H1 (cell line): ENCODE measurements around the gene ARID1B. TPM values are rescaled to one million over a fixed set of nuclear protein-coding genes. Genes with fewer than 3 reads are reported as not detected.

Experiments used
- CTCF ChIA-PET: fragments of 300-600 bp; sonication (Branson Sonifier 250); formaldehyde crosslinking; loops from one replicate; lab custom pipeline; 2021; ENCODE audit not compliant: partially characterized antibody; lab: Charles Lee
- POLR2A ChIA-PET: fragments of 300-600 bp; sonication (Branson Sonifier 250); formaldehyde crosslinking; loops from one replicate; lab custom pipeline; 2021; ENCODE audit warnings: inconsistent platforms; ENCODE audit not compliant: partially characterized antibody; lab: Charles Lee
- DNase-seq, 2 experiments: peaks; one replicate each; pipeline versions ENCODE4 v3.0.0 to v3.0.0-alpha.2; 2010 to 2022; ENCODE audit warnings: low spot score in 2 of 2, low read depth in 1 of 2, mixed read lengths in 1 of 2
- FAIRE-seq: peaks from 2 replicates; lab custom pipeline; 2011; peaks lifted over from hg19 to GRCh38; lab: Jason Lieb, UNC
- H2AFZ ChIP-seq: 2 replicates; pipeline ENCODE4 v1.8.1; 2012; ENCODE audit warnings: low read length, inconsistent platforms
- H2AK5ac ChIP-seq: 2 replicates; pipeline ENCODE4 v1.6.1; 2013; ENCODE audit warnings: low read depth, low read length
- H2BK120ac ChIP-seq: replicated peaks from 2 replicates; pipeline ENCODE3; 2013; ENCODE audit warnings: low read depth, low read length, inconsistent platforms
- H2BK12ac ChIP-seq: 2 replicates; pipeline ENCODE4 v1.6.1; 2013; ENCODE audit warnings: low read depth, low read length
- H2BK15ac ChIP-seq: 2 replicates; pipeline ENCODE4 v1.6.1; 2013; ENCODE audit warnings: low read length
- H2BK20ac ChIP-seq: 2 replicates; pipeline ENCODE4 v1.6.1; 2013; ENCODE audit warnings: low read length
- H2BK5ac ChIP-seq: 2 replicates; pipeline ENCODE4 v1.6.1; 2013; ENCODE audit warnings: low read depth, low read length
- H3K14ac ChIP-seq: 2 replicates; pipeline ENCODE4 v1.6.1; 2013; ENCODE audit warnings: inconsistent platforms; ENCODE audit not compliant: insufficient read length
- H3K18ac ChIP-seq: 2 replicates; pipeline ENCODE4 v1.6.1; 2013; ENCODE audit warnings: low read length; ENCODE audit errors: extremely low read depth
- H3K23ac ChIP-seq: 2 replicates; pipeline ENCODE4 v1.6.1; 2013; ENCODE audit warnings: inconsistent platforms; ENCODE audit not compliant: insufficient read length
- H3K23me2 ChIP-seq: 2 replicates; pipeline ENCODE4 v1.6.1; 2013; ENCODE audit warnings: low read depth, low read length
- H3K27ac ChIP-seq: 2 replicates; pipeline ENCODE4 v1.6.1; 2011; ENCODE audit warnings: low read depth, low read length, inconsistent platforms
- H3K27me3 ChIP-seq, 4 experiments: replicated peaks in 1 of 4; 1 replicate in 1 of 4; 2 replicates in 3 of 4; pipeline versions ENCODE4 v1.6.1 to v1.8.1; 2011 to 2013; ENCODE audit warnings: low read length in 3 of 4, mild to moderate bottlenecking in 3 of 4, inconsistent platforms in 2 of 4, mixed read lengths in 2 of 4, moderate library complexity in 1 of 4; ENCODE audit not compliant: control insufficient read depth in 3 of 4, insufficient read depth in 3 of 4; ENCODE audit errors: extremely low read depth in 1 of 4
- H3K36me3 ChIP-seq, 4 experiments: 2 replicates each; pipeline versions ENCODE4 v1.6.1 to v1.8.1; 2011 to 2013; ENCODE audit warnings: mild to moderate bottlenecking in 4 of 4, low read length in 3 of 4, moderate library complexity in 2 of 4, control low read depth in 1 of 4, inconsistent platforms in 1 of 4; ENCODE audit not compliant: insufficient read depth in 4 of 4, control insufficient read depth in 2 of 4
- H3K4ac ChIP-seq: replicated peaks from 2 replicates; pipeline ENCODE3; 2013; ENCODE audit warnings: low read length, low read depth, mixed read lengths, inconsistent platforms; ENCODE audit not compliant: insufficient read length
- H3K4me1 ChIP-seq, 4 experiments: replicated peaks in 1 of 4; 1 replicate in 1 of 4; 2 replicates in 3 of 4; pipeline versions ENCODE4 v1.6.1 to v1.8.1; 2011 to 2013; ENCODE audit warnings: low read length in 3 of 4, inconsistent platforms in 2 of 4, mixed read lengths in 1 of 4; ENCODE audit not compliant: insufficient read depth in 4 of 4, control insufficient read depth in 3 of 4
- H3K4me2 ChIP-seq, 2 experiments: 2 replicates each; pipeline versions ENCODE4 v1.6.1 to v1.8.1; 2011 to 2013; ENCODE audit warnings: low read depth in 2 of 2, low read length in 2 of 2, control low read depth in 1 of 2, inconsistent platforms in 1 of 2, mild to moderate bottlenecking in 1 of 2; ENCODE audit not compliant: insufficient read depth in 1 of 2
- H3K4me3 ChIP-seq, 4 experiments: fragments of 200-600, 300-600 bp in 1 of 4; sonication (generic), shearing (Covaris generic), sonication (Bioruptor Twin) in 1 of 4; 2 replicates each; pipeline versions ENCODE4 v1.5.1 to v1.8.1; 2011 to 2016; ENCODE audit warnings: low read length in 4 of 4, low read depth in 3 of 4, control low read depth in 2 of 4, inconsistent platforms in 2 of 4, mild to moderate bottlenecking in 2 of 4, mixed read lengths in 1 of 4, moderate library complexity in 1 of 4; ENCODE audit not compliant: insufficient read depth in 2 of 4; ENCODE audit errors: extremely low read depth in 1 of 4
- H3K56ac ChIP-seq: replicated peaks from 2 replicates; pipeline ENCODE3; 2013; ENCODE audit warnings: low read depth, mild to moderate bottlenecking, mixed read lengths, low read length, inconsistent platforms; ENCODE audit not compliant: insufficient read length
- H3K79me1 ChIP-seq: 2 replicates; pipeline ENCODE4 v1.6.1; 2013; ENCODE audit warnings: low read depth, low read length, control low read depth
- H3K79me2 ChIP-seq, 2 experiments: 2 replicates each; pipeline versions ENCODE4 v1.6.1 to v1.8.1; 2012 to 2013; ENCODE audit warnings: low read length in 2 of 2, mild to moderate bottlenecking in 2 of 2, inconsistent platforms in 1 of 2; ENCODE audit not compliant: insufficient read depth in 2 of 2, control insufficient read depth in 1 of 2
- H3K9ac ChIP-seq, 4 experiments: replicated peaks in 1 of 4; 1 replicate in 1 of 4; 2 replicates in 3 of 4; pipeline versions ENCODE4 v1.6.1 to v1.8.1; 2011 to 2013; ENCODE audit warnings: low read depth in 3 of 4, low read length in 3 of 4, control low read depth in 2 of 4, mild to moderate bottlenecking in 2 of 4, moderate library complexity in 2 of 4, inconsistent platforms in 1 of 4; ENCODE audit errors: extremely low read depth in 1 of 4
- H3K9me3 ChIP-seq, 2 experiments: 2 replicates each; pipeline versions ENCODE4 v1.6.1 to v1.8.1; 2012 to 2013; ENCODE audit warnings: mild to moderate bottlenecking in 2 of 2, moderate library complexity in 2 of 2, control low read depth in 1 of 2, inconsistent platforms in 1 of 2, low read depth in 1 of 2, low read length in 1 of 2, mixed read lengths in 1 of 2; ENCODE audit not compliant: insufficient read depth in 2 of 2
- H4K20me1 ChIP-seq, 2 experiments: replicated peaks in 1 of 2; 2 replicates each; pipeline versions ENCODE3 to v1.8.1; 2011 to 2013; ENCODE audit warnings: inconsistent platforms in 2 of 2, low read length in 2 of 2, mild to moderate bottlenecking in 1 of 2; ENCODE audit not compliant: insufficient read depth in 2 of 2, control insufficient read depth in 1 of 2
- H4K5ac ChIP-seq: 2 replicates; pipeline ENCODE4 v1.6.1; 2013; ENCODE audit warnings: low read length, low read depth, mixed read lengths, inconsistent platforms; ENCODE audit not compliant: insufficient read length
- H4K8ac ChIP-seq: 2 replicates; pipeline ENCODE4 v1.8.0; 2013; ENCODE audit warnings: mild to moderate bottlenecking, moderate library complexity, low read length, inconsistent platforms; ENCODE audit not compliant: insufficient read depth; ENCODE audit errors: extremely low read depth
- H4K91ac ChIP-seq: replicated peaks from 2 replicates; pipeline ENCODE3; 2013; ENCODE audit warnings: low read length, mixed read lengths, inconsistent platforms; ENCODE audit not compliant: insufficient read length
- BCL11A ChIP-seq, 2 experiments: IDR thresholded peaks; one replicate each; pipeline ENCODE4 v1.6.1; 2011; ENCODE audit warnings: low read depth in 2 of 2, low read length in 2 of 2, mild to moderate bottlenecking in 2 of 2
- GABPA ChIP-seq: IDR thresholded peaks from 2 replicates; pipeline ENCODE4 v1.6.1; 2011; ENCODE audit warnings: mild to moderate bottlenecking, low read length, moderate library complexity, borderline replicate concordance; ENCODE audit not compliant: insufficient read depth
- WGBS, 2 experiments: shearing (Covaris generic) in 1 of 2; methylation state at CpG; one replicate each; pipeline versions ENCODE4 v1.1.6 to v1.1.7; 2013 to 2015; ENCODE audit warnings: low lambda C conversion rate in 2 of 2, mixed read lengths in 2 of 2, inconsistent platforms in 1 of 2, low coverage in 1 of 2, missing lambda C conversion rate in 1 of 2; ENCODE audit not compliant: insufficient replicate concordance in 2 of 2, insufficient coverage in 1 of 2, insufficient read length in 1 of 2; ENCODE audit errors: extremely low coverage in 1 of 2, missing lambda C conversion rate in 1 of 2; 5-methylcytosine and 5-hydroxymethylcytosine counted together
- polyA plus RNA-seq, 7 experiments: library from polyadenylated mRNA; depleted of rRNA in 3 of 7; stranded (reverse) in 5 of 7; unstranded in 2 of 7; fragments of >200 nt in 5 of 7; fragments of 200-250 nt in 2 of 7; gene quantifications; 1 replicate in 5 of 7; 2 replicates in 1 of 7; 4 replicates in 1 of 7; pipeline versions ENCODE4 v1.2.1 to v1.2.3, GENCODE V29; 2011 to 2013; ENCODE audit warnings: missing spikeins in 2 of 7, mixed read lengths in 2 of 7
- total RNA-seq: library from RNA; stranded (reverse); fragmentation: NEBNext Ultra II Directional; extraction: Animal tissue kit (Norgen Biotek cat#: 25700); gene quantifications from 2 replicates; pipeline ENCODE4 v1.2.1, GENCODE V29; 2021

The ARID1B gene
- total and polyA plus RNA-seq, 2 of the 8 experiments (the other 6 are each of a cell fraction or from before 2014, with no cell fraction given), result 24.3 to 70.3 TPM

DNA sequence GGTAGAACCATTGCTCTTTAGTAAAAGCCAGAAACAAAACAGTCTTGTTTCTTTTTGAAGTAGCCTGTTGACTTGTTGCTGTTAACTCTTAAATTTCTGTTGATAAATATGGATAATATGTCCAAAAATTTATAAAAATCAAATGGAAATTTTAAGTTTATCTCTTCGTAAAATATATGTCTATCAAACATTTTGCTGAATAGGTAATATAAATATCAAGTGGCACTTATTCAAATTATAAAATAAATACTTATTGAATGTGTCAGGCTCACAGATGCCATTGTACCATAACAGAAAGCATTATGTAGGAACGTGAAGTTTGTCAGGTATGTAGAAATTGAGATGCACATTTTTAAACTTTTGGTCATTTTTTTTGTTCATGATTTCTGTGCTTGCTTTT lies 216.5 kb downstream of the ARID1B start:
- Histone ChIP-seq H3K23ac (no peak overlapping the region), H2AFZ (no peak overlapping the region), H3K4me3 (no peak overlapping the region), H3K4ac (no peak overlapping the region), H2BK5ac (no peak overlapping the region), H3K36me3 (no peaks in the 10 kb centered on the region), H4K8ac (no peak overlapping the region), H4K20me1 (peaks cover 0 to 6% of the 10 kb centered on the region in 2 experiments), H4K91ac (no peak overlapping the region), H2BK20ac (no peak overlapping the region), H2BK12ac (no peak overlapping the region), H2AK5ac (no peak overlapping the region), H3K18ac (no peak overlapping the region), H3K56ac (no peak overlapping the region)
- CTCF ChIA-PET, result no interaction called here
- FAIRE-seq, result no peak
- TF ChIP-seq GABPA (no peak), BCL11A (IDR thresholded peaks at IDR 0.05; ENCODE audit: low read depth in 2 of 2, low read length in 2 of 2) (no peak)
- TF ChIP-seq, all 59 proteins: peak for 0
- POLR2A ChIA-PET, result interaction anchor here (0.9 kb wide), 1 partner anchor 59 kb away, joined by 3 read pairs; no protein-coding TSS in a partner anchor
- Histone ChIP-seq H2BK120ac (no peak overlapping the region), H4K5ac (no peak overlapping the region), H3K9ac (no peak overlapping the region), H3K27me3 (no peaks in the 10 kb centered on the region), H3K4me2 (no peak overlapping the region), H3K23me2 (no peaks in the 10 kb centered on the region), H3K79me1 (peaks cover 4% of the 10 kb centered on the region; the same call in 1 of the 2 replicates), H3K79me2 (peaks cover 3 to 93% of the 10 kb centered on the region in 2 experiments; a peak in 3 of 4 replicates), H3K9me3 (no peaks in the 10 kb centered on the region), H3K4me1 (peaks cover 0 to 13% (median 6%) of the 10 kb centered on the region in 4 experiments; a peak in 5 of 7 replicates), H3K14ac (no peak overlapping the region), H2BK15ac (no peak overlapping the region), H3K27ac (no peak overlapping the region)
- no peak for DNase-seq
- WGBS, 2 experiments, result 88% methylated on average over 2 of the region's 2 CpGs; no CpG with 5 or more reads in 1 of the 2 experiments
